ENCODE measurements around the gene ASB18. TPM values are rescaled to one million over a fixed set of nuclear protein-coding genes. Genes with fewer than 3 reads are reported as not detected.

Gene ASB18
- total and polyA plus RNA-seq, 2 of the 4 experiments (the other 2 are of a cell fraction), result not detected

GRCh38 chr2:236256366-236256985, 7.7 kb downstream of the ASB18 start:
- CTCF ChIA-PET, result no interaction called here

More at GRCh38 chr2:236256366-236256985, 7.7 kb downstream of the ASB18 start:
- H4K8ac ChIP-seq (ENCODE audit: low read depth in 2 of 2, low read length in 2 of 2), result no peak overlapping the region
- no TSS peak for BruUV-seq (replicated peaks)
- no peak overlapping the region for H2BK20ac ChIP-seq (ENCODE audit: low read depth, low read length)
- H3K79me1 ChIP-seq (ENCODE audit: low read depth in 1 of 2, low read length in 2 of 2), result no peaks in the 10 kb centered on the region
- H3K4ac ChIP-seq (ENCODE audit: low read depth, low read length), result no peak overlapping the region
- WGBS, 2 experiments (ENCODE audit: extremely low coverage in 2 of 2, insufficient read length in 1 of 2), result no CpG with 5 or more reads among the region's 8 CpGs
- no peak overlapping the region for H3K27ac ChIP-seq (ENCODE audit: insufficient read depth, low read length)
- POLR2A ChIA-PET (ENCODE audit: unreplicated experiment), result no interaction called here
- no peaks in the 10 kb centered on the region; the same call in 1 of the 2 replicates for H3K9me3 ChIP-seq (ENCODE audit: control insufficient read depth, insufficient read depth, low read length)
- H3K14ac ChIP-seq (replicated peaks; ENCODE audit: low read depth, low read length), result no peak overlapping the region
- H4K20me1 ChIP-seq (ENCODE audit: insufficient read depth, low read length), result no peaks in the 10 kb centered on the region
- H4K91ac ChIP-seq (ENCODE audit: insufficient read depth, low read depth, low read length), result no peak overlapping the region
- H3K9me1 ChIP-seq (ENCODE audit: insufficient read depth, low read length), result no peaks in the 10 kb centered on the region
- H2BK5ac ChIP-seq (ENCODE audit: low read depth, low read length, poor library complexity, severe bottlenecking), result no peak overlapping the region
- no peak overlapping the region for H4K5ac ChIP-seq (ENCODE audit: low read depth, low read length)
- DNase-seq, result no peak
- no peak overlapping the region for H3K4me2 ChIP-seq (ENCODE audit: low read depth, low read length)
- no peak overlapping the region for H3K4me3 ChIP-seq (ENCODE audit: insufficient read depth, low read depth, low read length)
- H3K18ac ChIP-seq (ENCODE audit: low read depth, low read length), result no peak overlapping the region
- intact Hi-C loops (cut with micrococcal nuclease), result no loop called here
- H2AFZ ChIP-seq (replicated peaks; ENCODE audit: low read length, poor library complexity), result no peak overlapping the region
- H2AK5ac ChIP-seq (ENCODE audit: low read depth, low read length), result no peak overlapping the region
- TF ChIP-seq MAFK (IDR thresholded peaks at IDR 0.05; ENCODE audit: low read depth, low read length), result no peak
- TF ChIP-seq RFX5 (IDR thresholded peaks at IDR 0.05; ENCODE audit: low read depth, low read length), result no peak
- no peak for TF ChIP-seq POLR2A (IDR thresholded peaks at IDR 0.05; ENCODE audit: low read depth, low read length)
- no peak for TF ChIP-seq USF2 (IDR thresholded peaks at IDR 0.05; ENCODE audit: low read depth, low read length)
- TF ChIP-seq ELK1 (IDR thresholded peaks at IDR 0.05; ENCODE audit: borderline replicate concordance, low read depth, low read length), result no peak
- no peak for TF ChIP-seq FOS (IDR thresholded peaks at IDR 0.05; ENCODE audit: low read depth, low read length)
- no peak for TF ChIP-seq RCOR1 (IDR thresholded peaks at IDR 0.05; ENCODE audit: insufficient replicate concordance, low read length)
- TF ChIP-seq CHD1 (IDR thresholded peaks at IDR 0.05; ENCODE audit: low read depth, low read length), result no peak
- no peak for TF ChIP-seq CEBPB (IDR thresholded peaks at IDR 0.05; ENCODE audit: low read depth, low read length)
- no peak for TF ChIP-seq MAZ (IDR thresholded peaks at IDR 0.05; ENCODE audit: borderline replicate concordance, low read depth, low read length)
- no peak for TF ChIP-seq SMC3 (IDR thresholded peaks at IDR 0.05; ENCODE audit: low read depth, low read length)
- TF ChIP-seq BHLHE40 (IDR thresholded peaks at IDR 0.05; ENCODE audit: low read depth, low read length), result no peak
- TF ChIP-seq RAD21 (IDR thresholded peaks at IDR 0.05; ENCODE audit: low read length), result no peak
- peaks cover 3% of the 10 kb centered on the region for H3K27me3 ChIP-seq (ENCODE audit: control insufficient read depth, insufficient read depth, low read length)
- no peak overlapping the region for H2BK120ac ChIP-seq (ENCODE audit: low read depth, low read length)
- no peaks in the 10 kb centered on the region for H3K4me1 ChIP-seq (ENCODE audit: control insufficient read depth, insufficient read depth, low read length)
- H3K23ac ChIP-seq (ENCODE audit: low read depth, low read length), result no peak overlapping the region
- H2BK15ac ChIP-seq (ENCODE audit: low read depth, low read length), result no peak overlapping the region
- no peaks in the 10 kb centered on the region for H3K36me3 ChIP-seq (ENCODE audit: control insufficient read depth, insufficient read depth, low read length)
- ATAC-seq (ENCODE audit: low read depth), result no peak
- no peak overlapping the region for H3K9ac ChIP-seq (ENCODE audit: low read depth, low read length)
- H2AK9ac ChIP-seq (replicated peaks; ENCODE audit: low read depth, low read length, poor library complexity), result no peak overlapping the region
- H3K56ac ChIP-seq (ENCODE audit: extremely low read depth, insufficient read depth, low read length), result no peak overlapping the region
- in situ Hi-C loops (cut with MboI; ENCODE audit: low sequenced_read_pairs), result no loop called here
- dilution Hi-C loops (cut with HindIII; ENCODE audit: low sequenced_read_pairs, unreplicated experiment), result no loop called here
